ENCODE results near the gene CHURC1.

DNA sequence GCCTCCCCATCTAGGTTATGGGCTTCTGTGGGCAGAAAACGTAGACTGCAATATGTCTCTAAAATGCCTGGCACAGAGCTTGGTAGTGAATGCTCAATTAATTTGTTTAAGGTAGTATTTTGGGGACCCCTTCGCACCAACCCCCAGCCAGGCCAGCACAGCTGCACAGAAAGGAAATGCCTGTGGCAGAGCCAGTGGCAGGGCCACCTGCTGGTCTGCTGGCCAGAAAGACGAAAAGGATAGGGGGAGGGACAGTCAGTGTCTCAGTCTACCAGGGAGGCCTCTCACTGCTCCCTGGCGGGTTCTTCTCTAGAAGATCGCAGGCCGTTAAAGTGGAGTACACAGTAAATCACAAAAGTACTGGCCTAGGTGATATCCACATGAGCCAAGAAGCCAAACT, 54.4 kb downstream of the CHURC1 start:
- TF ChIP-seq, protein P1, sequence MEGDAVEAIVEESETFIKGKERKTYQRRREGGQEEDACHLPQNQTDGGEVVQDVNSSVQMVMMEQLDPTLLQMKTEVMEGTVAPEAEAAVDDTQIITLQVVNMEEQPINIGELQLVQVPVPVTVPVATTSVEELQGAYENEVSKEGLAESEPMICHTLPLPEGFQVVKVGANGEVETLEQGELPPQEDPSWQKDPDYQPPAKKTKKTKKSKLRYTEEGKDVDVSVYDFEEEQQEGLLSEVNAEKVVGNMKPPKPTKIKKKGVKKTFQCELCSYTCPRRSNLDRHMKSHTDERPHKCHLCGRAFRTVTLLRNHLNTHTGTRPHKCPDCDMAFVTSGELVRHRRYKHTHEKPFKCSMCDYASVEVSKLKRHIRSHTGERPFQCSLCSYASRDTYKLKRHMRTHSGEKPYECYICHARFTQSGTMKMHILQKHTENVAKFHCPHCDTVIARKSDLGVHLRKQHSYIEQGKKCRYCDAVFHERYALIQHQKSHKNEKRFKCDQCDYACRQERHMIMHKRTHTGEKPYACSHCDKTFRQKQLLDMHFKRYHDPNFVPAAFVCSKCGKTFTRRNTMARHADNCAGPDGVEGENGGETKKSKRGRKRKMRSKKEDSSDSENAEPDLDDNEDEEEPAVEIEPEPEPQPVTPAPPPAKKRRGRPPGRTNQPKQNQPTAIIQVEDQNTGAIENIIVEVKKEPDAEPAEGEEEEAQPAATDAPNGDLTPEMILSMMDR (IDR thresholded peaks at IDR 0.05; ENCODE audit: low read depth, low read length, missing input control): no peak
- TF ChIP-seq, protein P2, sequence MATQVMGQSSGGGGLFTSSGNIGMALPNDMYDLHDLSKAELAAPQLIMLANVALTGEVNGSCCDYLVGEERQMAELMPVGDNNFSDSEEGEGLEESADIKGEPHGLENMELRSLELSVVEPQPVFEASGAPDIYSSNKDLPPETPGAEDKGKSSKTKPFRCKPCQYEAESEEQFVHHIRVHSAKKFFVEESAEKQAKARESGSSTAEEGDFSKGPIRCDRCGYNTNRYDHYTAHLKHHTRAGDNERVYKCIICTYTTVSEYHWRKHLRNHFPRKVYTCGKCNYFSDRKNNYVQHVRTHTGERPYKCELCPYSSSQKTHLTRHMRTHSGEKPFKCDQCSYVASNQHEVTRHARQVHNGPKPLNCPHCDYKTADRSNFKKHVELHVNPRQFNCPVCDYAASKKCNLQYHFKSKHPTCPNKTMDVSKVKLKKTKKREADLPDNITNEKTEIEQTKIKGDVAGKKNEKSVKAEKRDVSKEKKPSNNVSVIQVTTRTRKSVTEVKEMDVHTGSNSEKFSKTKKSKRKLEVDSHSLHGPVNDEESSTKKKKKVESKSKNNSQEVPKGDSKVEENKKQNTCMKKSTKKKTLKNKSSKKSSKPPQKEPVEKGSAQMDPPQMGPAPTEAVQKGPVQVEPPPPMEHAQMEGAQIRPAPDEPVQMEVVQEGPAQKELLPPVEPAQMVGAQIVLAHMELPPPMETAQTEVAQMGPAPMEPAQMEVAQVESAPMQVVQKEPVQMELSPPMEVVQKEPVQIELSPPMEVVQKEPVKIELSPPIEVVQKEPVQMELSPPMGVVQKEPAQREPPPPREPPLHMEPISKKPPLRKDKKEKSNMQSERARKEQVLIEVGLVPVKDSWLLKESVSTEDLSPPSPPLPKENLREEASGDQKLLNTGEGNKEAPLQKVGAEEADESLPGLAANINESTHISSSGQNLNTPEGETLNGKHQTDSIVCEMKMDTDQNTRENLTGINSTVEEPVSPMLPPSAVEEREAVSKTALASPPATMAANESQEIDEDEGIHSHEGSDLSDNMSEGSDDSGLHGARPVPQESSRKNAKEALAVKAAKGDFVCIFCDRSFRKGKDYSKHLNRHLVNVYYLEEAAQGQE (IDR thresholded peaks at IDR 0.05): no peak
